NCI-H1048 (cell line): ENCODE results near the gene KAT6B.

ENCODE experiments used
- DNase-seq: peaks from one replicate; lab custom pipeline; 2025; lab: John Stamatoyannopoulos, UW

The KAT6B gene

DNA sequence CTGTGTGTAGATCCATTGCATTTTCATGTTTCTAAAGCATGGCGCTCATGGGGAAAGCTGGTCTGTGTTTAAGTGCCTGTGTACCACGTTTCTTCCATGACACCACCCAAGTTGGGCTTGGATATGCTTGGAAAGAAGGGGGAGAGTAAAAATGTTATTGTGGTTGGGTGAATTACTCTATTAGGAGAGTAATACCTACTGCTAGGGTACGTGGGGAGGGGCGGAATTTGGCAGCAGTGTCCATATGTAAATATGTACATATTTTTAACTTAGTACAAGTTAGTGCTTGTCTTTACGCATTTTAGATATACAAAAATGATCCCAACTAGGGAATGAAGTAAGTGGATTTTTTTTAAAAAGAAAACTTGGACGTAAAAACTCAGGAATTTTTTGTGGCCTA, 242.1 kb downstream of the KAT6B start:
- DNase-seq, result no peak

DNA sequence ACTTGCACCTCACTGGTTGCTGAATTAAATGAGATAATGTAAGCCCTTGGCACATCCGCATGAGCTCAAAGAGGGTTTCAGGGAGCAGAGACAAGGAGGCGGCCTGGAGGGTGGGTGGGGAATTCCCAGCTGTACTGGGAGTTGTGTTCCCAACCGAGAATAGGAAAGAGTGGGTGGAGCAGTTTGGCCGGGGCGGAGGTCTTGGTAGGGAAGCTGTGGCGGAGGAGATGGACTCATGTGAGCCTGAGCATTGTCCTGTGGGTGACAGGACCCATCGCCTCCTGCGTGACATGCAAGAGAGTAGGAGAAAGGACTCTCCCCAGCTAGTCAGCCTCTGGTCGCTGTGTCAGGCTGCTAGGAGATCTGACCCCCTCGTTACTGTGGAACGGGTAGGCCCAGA, 244.1 kb downstream of the KAT6B start:
- no peak for DNase-seq

DNA sequence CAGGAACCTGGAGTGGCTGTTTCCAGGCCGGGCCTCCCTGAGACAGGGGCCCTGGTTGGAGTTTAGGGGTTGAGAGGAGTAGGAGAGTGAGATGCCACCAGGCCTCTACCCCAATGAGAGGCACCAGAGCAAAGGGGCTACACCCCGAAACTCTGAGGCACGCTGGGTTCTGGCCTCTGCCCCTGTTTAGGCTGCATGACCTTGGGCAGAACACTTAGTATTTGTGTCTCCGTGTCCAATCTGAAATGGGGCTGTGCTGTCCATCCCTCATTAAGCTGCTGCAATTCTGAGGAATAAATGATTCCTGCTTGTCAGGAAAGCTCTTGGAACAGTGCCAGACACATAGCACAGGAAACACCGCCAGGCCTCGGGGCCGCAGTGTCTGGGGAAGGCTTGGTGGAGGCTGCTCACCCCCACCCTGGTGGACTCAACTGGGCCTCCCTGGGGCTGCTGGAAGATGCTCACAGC, 244.6 kb downstream of the KAT6B start:
- DNase-seq, result no peak

DNA sequence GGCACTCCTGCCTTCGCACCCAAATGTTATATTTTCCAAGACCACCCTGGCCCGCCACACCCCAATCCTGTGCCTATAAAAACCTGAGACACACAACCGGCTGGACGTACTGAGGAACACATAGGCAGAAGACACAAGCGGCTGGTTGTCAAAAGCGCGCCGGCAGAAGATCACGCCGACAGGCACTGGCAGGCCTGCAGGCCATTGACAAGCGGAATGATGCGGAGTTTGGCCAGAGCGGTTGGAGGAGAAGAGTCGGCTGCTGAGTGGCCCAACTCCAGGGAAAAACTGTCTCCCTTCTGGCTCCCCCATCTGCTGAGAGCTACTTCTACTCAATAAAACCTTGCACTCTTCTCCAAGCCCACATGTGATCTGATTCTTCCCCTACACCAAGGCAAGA, 245.4 kb downstream of the KAT6B start:
- no peak for DNase-seq

DNA sequence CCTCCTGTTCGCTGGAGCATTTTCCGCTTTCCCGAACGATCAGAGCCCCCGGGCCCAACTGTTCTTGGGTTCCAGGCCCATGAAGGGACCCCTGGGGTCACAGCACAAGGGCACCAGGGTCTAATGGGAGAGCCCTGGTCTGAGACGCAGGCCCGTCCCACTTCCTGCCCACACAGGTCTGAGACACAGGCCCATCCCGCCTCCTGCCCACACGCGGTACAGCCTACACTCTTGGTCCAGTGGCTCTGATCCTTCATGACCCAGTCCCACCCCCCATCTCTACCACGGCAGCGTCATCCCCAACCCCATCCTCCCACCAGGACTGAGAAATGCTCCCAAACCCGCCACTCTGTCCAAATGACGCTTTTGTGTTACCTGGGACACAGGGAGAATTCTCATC, 246.3 kb downstream of the KAT6B start:
- no peak for DNase-seq

DNA sequence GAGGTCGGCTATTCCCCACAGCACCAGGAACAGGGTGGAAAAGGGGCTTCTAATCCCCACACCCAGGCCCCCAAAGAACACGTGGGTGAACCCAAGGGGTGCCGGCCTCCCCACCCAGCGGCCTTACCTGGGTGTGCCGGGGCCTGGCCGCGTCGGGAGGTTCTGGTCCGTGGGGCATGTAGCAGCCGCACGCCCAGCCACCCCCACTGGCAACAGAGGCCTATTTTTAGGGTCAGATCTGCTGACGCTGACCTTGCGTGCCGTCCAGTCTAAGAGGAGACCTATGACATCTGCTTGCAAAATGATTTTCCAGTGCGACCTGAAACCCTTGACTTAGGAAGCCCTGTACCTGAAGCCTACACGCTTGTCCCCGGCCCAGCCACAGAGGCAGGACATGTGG, 247.0 kb downstream of the KAT6B start:
- no peak for DNase-seq

DNA sequence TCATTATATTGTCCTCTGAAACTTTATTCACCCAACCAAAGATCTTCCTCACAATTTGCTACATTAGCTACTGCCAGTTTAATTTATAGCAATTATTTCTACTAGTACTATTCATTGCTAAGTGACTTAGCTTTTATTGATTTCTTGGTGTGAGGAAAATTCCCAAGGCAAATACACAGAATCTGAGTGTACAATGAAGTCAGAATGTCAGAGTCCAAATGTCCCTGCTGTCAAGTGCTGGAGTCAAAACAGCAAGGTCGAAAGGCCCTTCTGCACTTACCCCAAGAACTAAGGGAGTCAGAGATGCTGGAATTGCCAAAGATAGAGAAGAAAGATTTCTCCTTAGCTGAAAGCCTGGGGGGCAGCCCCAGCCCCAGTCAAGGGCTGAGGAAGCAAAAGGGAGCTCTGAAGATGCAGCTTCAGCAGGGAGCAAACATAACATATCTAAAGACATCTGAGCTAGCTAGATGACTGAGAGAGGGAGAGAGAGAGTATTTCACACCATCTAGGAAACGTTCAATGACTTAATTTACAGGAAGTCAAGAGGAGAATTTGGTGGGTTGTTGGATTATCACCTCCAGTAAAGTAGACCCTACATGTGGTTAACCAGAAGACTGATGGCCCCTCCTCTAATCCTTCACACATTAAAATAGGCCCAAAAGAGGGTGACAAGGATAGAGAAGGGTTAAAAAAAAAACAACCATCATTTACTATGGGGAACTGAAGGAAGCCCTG, 248.5 kb downstream of the KAT6B start:
- no peak for DNase-seq

DNA sequence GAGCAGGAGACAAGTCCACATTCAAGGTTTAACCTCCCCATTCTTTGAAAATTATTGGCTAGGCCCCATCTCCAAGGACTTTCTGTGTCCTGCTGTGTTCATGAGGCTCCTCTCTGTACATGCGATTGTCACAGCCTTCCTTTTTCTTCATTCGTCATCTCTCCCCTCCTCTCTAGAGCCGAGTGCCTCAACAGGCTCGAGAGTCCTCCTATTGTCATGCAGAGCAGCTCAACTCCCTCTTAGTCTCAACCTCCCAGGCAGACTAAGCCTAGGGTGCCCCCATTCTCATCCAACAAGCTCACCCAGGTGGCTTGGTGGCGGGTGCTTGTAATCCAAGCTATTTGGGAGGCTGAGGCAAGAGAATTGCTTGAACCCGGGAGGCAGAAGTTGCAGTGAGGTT, 249.9 kb downstream of the KAT6B start:
- no peak for DNase-seq

DNA sequence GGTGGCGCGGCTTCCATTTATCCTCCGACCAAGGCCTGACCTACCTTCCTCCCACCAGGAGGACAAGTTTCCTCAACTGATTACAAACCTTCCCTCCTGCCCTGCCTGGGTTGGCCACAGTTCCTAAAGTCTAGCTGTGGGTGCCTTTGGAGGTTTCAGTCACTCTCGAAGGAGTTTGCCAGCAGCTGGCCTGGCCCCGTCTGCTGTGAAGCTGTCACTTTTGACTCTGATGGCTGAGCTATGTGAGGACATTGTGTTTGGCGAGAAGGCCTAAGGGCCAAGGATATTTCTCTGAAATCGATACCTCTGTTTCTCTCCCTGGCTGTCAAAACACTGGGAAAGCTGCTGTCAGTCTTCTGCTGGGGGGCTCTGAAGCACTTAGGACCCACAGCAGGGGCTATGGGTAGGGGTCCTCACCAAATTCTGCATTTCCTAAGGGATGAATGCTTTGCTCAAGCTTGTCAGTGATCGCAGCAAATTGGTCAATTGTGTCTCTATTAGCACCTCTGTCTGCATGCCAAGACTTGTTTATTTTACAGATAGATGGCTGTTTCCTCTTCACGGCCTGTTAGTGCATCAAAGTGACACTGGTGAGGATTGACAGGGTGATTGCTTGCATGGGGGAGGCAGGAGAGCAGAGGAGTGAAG, 253.2 kb downstream of the KAT6B start:
- no peak for DNase-seq

DNA sequence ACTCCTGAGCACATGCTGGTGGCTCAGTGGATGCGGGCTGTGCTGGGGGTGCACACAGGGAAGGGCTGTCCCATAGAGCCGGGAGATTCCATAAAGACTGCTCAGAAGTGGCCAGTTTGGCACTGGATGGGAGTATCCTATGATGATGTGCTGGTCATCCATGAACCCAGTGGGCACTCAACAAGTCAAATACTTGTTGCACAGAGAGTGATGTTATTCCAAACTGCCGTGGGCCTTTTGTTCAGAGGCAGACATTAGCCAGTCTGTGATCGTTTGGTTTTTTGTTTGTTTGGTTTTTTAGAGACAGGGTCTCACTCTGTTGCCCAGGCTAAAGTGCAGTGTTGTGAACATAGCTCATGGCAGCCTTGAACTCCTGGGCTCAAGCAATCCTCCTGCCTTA, 254.2 kb downstream of the KAT6B start:
- DNase-seq, result no peak

DNA sequence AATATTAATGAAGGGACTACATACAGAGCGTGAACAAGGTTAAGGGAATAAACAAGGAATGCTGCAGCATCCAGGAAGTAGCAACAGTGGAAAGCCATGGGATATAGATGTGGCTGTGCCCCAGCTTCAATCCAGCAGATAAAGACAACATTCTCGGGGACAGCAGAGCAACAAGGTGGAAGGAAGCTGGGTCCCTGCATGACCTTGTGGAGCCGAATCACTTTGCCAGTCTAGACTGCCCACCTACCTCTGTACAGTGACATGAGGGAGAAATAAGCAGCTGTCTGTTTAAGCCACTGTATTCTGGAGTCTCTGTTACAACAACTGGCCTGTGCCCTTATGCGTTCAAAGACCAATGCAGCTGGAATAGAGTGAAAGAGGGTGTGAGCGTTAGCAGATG, 255.0 kb downstream of the KAT6B start:
- DNase-seq, result no peak
